Measurements from ENCODE around the gene ZNF264. TPM values are rescaled to one million over a fixed set of nuclear protein-coding genes. Genes with fewer than 3 reads are reported as not detected.

ZNF264 gene
- total and polyA plus RNA-seq, 12 donors = 2.2 to 23.8 (median 20.6) TPM

DNA sequence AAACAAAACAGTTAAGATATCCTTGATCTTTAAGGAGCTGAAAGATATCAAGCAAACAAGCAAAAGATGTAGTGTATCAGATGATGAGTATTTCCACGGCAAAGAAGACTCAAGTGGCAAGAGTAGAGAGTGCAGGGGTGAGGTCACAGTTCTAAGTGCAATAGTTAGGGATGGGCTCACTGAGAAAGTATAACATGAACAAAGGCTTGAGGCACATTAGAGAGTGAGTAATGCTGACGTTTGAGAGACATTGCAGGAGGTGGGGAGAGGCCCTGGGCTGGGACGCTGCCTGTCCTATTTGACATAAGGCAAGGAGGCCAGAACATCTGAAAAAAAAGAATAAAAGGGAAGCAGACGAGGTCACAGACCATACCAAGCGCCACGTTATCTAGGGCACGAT, 25.5 kb upstream of the ZNF264 start:
- H3K4me3 ChIP-seq = no peak overlapping the region
- peaks cover 0 to 4% (median 0%) of the 10 kb centered on the region in 9 donors for H3K4me1 ChIP-seq
- intact Hi-C loops (cut with DNase I) = no loop called here
- peaks cover 0 to 16% (median 0%) of the 10 kb centered on the region in 11 donors for H3K9me3 ChIP-seq
- no peaks in the 10 kb centered on the region for H3K36me3 ChIP-seq
- H3K27me3 ChIP-seq = no peaks in the 10 kb centered on the region
- TF ChIP-seq, protein P1, sequence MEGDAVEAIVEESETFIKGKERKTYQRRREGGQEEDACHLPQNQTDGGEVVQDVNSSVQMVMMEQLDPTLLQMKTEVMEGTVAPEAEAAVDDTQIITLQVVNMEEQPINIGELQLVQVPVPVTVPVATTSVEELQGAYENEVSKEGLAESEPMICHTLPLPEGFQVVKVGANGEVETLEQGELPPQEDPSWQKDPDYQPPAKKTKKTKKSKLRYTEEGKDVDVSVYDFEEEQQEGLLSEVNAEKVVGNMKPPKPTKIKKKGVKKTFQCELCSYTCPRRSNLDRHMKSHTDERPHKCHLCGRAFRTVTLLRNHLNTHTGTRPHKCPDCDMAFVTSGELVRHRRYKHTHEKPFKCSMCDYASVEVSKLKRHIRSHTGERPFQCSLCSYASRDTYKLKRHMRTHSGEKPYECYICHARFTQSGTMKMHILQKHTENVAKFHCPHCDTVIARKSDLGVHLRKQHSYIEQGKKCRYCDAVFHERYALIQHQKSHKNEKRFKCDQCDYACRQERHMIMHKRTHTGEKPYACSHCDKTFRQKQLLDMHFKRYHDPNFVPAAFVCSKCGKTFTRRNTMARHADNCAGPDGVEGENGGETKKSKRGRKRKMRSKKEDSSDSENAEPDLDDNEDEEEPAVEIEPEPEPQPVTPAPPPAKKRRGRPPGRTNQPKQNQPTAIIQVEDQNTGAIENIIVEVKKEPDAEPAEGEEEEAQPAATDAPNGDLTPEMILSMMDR (IDR thresholded peaks at IDR 0.05) = no peak
- WGBS, 2 donors = 61 to 62% methylated on average over 7 of the region's 7 CpGs
- ATAC-seq (no peak), DNase-seq (no peak)
- no peak overlapping the region for H3K27ac ChIP-seq

DNA sequence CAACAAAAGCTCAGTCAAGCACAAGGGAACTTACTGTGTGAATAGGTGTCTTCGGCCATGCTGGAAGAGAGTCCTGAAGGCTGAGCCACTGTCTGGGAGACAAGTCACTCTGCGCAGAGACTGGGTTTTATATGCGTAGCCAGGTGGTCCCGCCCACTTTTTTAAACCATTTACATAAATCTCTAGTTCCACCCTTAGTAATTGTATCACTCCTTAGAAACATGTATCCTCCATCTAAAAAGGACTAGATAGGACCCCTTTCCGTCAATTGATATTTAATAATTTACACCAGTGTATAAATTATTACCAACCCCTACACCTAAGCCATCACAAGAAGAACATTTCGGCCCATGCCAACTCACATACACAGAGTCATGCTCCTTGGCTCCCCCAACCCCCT, 23.9 kb upstream of the ZNF264 start, which contains the start of gene DUXA:
Gene DUXA (minus strand): TSS at position 101 of the 400 bp plus-strand sequence. CDS start 42 bp downstream, at position 59.
- H3K4me1 ChIP-seq = peaks cover 0 to 10% (median 3%) of the 10 kb centered on the region in 9 donors
- H3K27ac ChIP-seq = no peak within 1 kb of the TSS
- WGBS, 2 donors = 79 to 86% methylated on average over 6 of the region's 6 CpGs
- no peak within 1 kb of the TSS for H3K4me3 ChIP-seq
- H3K9me3 ChIP-seq = peaks cover 0 to 13% (median 0%) of the 10 kb centered on the region in 11 donors
- TF ChIP-seq, protein P1 (IDR thresholded peaks at IDR 0.05) = no peak
- no peak for ATAC-seq
- intact Hi-C loops (cut with DNase I) = no loop called here
- H3K27me3 ChIP-seq = no peaks in the 10 kb centered on the region
- H3K36me3 ChIP-seq = no peaks in the 10 kb centered on the region
- DNase-seq = no peak

DNA sequence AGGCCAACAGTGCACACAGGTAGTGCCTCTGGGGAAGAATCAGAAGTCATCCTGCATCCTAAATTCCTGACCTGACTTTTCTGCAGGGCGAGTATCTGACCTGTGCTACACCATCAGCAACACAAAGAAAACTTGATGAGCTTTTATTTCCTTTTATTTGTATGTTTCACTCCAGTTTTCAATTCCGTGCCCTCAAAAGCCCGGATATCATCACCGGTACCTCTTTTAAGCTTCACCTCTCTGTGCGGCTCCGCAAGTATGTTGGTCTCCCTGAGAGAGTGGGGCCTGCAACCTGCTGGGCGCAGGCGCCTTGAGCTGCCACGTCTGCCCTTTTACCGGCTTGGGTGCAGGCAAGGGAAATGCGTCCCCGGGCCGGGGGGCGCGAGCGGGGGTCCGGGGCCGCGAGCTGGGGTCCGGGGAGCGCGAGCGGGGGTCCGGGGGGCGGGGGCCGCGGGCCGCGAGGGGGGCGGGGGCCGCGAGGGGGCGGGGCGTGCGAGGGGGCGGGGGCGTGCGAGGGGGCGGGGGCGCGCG, 19.7 kb upstream of the ZNF264 start:
- intact Hi-C loops (cut with DNase I) = no loop called here
- no peaks in the 10 kb centered on the region for H3K27me3 ChIP-seq
- peaks cover 0 to 17% (median 7%) of the 10 kb centered on the region in 9 donors for H3K4me1 ChIP-seq
- peak; percentile 37 to 58 for DNase-seq
- TF ChIP-seq, protein P1 (IDR thresholded peaks at IDR 0.05) = no peak
- WGBS, 2 donors = 4 to 5% methylated on average over 16 to 34 of the region's 42 CpGs
- H3K4me3 ChIP-seq = peak overlapping the region in 9 of 10 donors; percentile 21 to 57 (median 36)
- ATAC-seq = peak; percentile 31 to 85 (median 72)
- H3K27ac ChIP-seq = peak overlapping the region in 8 of 10 donors; percentile 34 to 61 (median 50)
- no peaks in the 10 kb centered on the region for H3K36me3 ChIP-seq
- peaks cover 0 to 16% (median 0%) of the 10 kb centered on the region in 11 donors for H3K9me3 ChIP-seq

DNA sequence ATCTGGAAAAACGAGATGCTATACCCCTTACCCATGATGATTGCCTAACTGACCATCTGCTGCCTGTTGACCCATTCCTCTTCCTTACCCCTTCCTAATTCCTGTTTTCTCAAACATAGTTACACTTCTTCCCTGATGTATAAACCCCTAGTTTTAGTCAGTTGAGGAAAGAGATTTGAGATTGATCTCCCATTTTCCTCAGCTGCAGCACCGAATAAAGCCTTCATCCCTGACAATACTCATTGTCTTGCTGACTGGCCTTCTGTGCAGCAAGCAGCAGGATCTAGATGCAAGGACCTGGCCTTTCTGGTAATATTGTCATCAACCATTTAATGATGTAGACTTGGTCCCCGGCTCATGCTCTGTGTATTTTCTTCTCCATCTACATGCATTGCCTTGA, 999 bp upstream of the ZNF264 start:
- DNase-seq (no peak), ATAC-seq (no peak)
- TF ChIP-seq, protein P1 (IDR thresholded peaks at IDR 0.05) = no peak
- 87 to 90% methylated on average over 3 of the region's 3 CpGs for WGBS, 2 donors
- Histone ChIP-seq H3K9me3 (peaks cover 0 to 33% (median 0%) of the 10 kb centered on the region in 11 donors), H3K27me3 (peaks cover 0 to 15% (median 0%) of the 10 kb centered on the region in 7 donors), H3K27ac (no peak overlapping the region), H3K36me3 (peaks cover 0 to 26% (median 23%) of the 10 kb centered on the region in 9 donors), H3K4me3 (peak overlapping the region in 3 of 10 donors; percentile 98 to 100 (median 99)), H3K4me1 (peaks cover 0 to 30% (median 23%) of the 10 kb centered on the region in 9 donors)
- intact Hi-C loops (cut with DNase I) = loop anchor here in 2 of 10 donors (2.0 to 5.0 kb wide), 2 partner anchors 16 to 52 kb away; partner anchors contain the start of gene ZNF805 (in 1 of the 2)

Data from heart right ventricle (tissue), 16 donors.